Stimulated activated CD4-positive, alpha-beta T cell treated with anti-CD3 and anti-CD28 coated beads, Interleukin-4, amount 100 ng/mL, for 1 hour (primary cell): ENCODE measurements around the gene NMNAT1.
"Not testable (repeated sequence)": the region's sequence is repeated elsewhere in the genome, so short reads cannot be mapped to it uniquely, and the experiment has no call there.

Source experiments
- DNase-seq: peaks from one replicate; pipeline ENCODE4 v3.0.0-alpha.2; 2020

Gene NMNAT1

GRCh38 chr1:9922342-9922741 is 20.9 kb upstream of the NMNAT1 start:
- DNase-seq, result no peak

- no peak for DNase-seq
These were observed 16.0 kb upstream of the NMNAT1 start for GRCh38 chr1:9927259-9927658.

- no peak for DNase-seq
These were observed 13.6 kb upstream of the NMNAT1 start for GRCh38 chr1:9929431-9930385.

DNA sequence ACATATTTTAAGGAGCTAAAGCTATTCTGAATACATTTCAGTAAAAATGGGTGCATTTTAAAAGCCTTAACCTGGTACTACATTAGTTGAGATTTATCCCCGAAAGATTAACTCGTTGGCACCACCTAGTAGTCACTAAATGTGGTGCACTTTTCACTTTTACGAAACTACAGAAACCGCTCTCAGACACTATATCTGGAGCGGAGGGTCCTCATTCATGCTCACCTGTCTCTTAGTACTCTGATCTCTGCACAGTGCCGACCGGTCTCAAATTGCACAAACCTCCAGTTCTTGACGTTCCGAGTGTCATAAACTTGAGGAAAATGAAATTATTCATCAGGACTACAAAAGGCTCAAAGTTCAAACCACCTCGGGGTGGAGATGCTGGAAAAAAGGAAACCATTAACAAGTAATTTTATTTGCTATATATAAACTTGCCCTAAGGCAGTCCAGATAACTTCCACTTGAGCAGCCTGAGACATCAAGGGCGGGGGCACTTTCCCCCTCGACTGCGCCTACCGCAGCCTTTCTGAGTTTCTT is 806 bp upstream of the NMNAT1 start:
- no peak for DNase-seq

- no peak for DNase-seq
These were observed 3.0 kb downstream of the NMNAT1 start for GRCh38 chr1:9946315-9946714.

GRCh38 chr1:9957726-9958125 is 14.5 kb downstream of the NMNAT1 start:
- DNase-seq, result no peak

GRCh38 chr1:9960011-9960410 is 16.7 kb downstream of the NMNAT1 start:
- DNase-seq, result no peak

DNA sequence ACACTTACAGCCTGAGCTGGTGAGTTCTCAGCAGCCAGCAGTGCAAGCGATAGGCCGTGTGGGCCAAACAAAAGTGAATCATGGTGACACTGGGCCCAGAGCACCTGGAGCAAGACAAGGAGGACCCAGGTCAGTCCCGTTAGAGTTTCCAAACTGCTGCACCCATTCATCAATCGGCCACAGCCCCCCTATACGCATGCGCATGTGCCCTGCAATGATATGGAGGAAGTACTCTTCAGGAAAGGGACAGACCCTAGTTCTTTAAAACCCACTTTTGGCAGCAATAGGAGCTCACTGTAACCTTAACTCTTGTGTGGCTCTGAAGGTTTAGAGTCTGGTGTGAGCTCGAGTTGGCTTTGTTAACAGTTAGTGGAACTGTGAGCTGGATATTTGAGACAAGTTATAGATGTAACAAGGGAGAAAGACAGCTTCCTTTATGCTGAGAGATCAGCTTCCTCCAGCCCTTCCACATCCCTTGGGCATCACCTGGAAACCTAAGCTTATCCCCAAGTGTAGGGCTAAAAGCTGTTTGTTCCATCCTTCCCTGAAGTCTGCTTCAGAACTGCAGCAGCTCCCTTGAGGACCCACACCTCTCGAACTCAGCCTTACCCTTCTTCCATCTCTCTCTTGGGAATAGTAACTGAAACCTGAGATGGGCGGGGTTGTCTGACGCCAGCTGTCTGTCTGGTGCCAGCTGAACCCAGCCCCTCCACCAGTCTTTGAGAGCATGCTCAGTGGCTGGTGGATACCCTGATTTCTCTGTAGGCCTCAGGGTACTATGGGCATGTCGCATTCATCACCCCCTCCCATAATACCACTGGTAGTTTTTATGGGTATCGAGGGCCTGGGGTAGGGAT is 17.7 kb downstream of the NMNAT1 start:
- no peak for DNase-seq

DNA sequence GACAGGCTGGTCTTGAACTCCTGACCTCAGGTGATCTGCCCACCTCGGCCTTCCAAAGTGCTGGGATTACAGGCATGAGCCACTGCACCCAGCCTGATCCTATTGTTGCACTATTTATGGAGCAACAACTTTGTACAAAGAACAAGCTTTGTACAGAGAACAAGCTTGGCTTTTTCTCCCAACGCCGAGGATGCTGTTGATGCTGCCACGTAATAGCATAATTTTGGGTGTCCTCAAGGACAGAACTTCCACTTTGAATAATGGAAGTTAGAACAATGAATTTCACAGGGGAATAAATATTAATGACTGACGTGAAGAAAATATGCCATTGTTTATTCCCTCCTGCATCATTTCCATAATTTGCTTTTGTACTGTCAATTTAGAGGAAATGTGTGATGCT is 41.0 kb downstream of the NMNAT1 start:
- no peak for DNase-seq

DNA sequence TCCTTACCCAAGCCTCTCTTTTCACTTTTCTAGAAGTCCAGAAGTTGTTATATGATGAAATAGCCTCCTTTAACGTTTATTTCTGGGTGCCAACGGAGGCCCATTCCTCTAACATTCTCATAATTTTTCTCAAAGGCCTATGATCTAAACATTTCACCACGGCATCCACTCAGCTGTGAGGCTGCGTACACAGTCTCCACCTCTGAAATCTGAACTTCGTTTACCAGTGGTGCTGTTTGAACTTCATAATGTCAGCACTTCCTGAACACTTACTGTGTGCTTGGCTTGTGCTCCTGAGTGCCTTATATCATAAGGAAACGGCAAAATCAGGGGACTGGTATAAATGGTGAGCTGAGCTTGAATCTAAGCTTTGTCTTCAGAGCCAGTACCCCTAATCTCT is 41.7 kb downstream of the NMNAT1 start:
- no peak for DNase-seq

DNA sequence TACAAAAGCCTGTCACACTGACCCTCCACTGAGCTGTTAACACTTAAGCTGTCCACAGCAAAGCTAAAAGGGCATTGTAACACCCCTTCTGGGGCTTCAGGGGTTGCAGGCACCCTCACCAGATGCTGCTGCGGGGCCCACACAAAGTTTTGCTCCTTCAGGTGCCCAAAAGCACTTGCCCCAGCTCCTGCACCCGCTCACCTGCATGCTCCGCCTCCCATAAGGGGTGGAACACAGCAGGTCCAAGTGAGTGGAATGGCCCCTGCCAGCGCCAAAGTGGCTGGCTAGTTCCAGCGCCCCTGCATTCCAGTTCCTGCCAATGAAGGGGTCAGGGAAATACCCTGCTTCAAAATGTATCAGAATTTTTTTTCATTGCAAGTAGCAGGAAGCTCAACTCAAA is 46.5 kb downstream of the NMNAT1 start:
- no peak for DNase-seq

GRCh38 chr1:9990944-9991343 is 47.7 kb downstream of the NMNAT1 start:
- no peak for DNase-seq

DNA sequence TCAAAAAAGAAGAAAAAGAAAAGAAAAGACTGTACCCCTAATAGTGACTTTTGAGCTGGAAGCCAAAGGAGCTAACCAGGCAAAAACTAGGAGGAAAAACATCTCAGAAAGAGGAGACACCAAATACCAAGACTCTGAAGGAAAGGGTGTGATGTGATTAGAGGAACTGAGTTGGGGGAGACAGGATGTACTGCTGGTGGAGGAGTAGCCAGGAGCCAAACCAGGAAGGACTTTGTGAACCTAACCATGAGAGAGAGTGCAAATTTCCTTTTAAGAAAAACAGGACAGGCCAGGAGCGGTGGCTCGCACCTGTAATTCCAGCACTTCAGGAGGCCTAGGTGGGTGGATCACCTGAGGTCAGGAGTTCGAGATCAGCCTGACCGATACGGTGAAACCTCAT is 49.6 kb downstream of the NMNAT1 start:
- no peak for DNase-seq

GRCh38 chr1:9993561-9994075 is 50.3 kb downstream of the NMNAT1 start:
- no peak for DNase-seq

DNA sequence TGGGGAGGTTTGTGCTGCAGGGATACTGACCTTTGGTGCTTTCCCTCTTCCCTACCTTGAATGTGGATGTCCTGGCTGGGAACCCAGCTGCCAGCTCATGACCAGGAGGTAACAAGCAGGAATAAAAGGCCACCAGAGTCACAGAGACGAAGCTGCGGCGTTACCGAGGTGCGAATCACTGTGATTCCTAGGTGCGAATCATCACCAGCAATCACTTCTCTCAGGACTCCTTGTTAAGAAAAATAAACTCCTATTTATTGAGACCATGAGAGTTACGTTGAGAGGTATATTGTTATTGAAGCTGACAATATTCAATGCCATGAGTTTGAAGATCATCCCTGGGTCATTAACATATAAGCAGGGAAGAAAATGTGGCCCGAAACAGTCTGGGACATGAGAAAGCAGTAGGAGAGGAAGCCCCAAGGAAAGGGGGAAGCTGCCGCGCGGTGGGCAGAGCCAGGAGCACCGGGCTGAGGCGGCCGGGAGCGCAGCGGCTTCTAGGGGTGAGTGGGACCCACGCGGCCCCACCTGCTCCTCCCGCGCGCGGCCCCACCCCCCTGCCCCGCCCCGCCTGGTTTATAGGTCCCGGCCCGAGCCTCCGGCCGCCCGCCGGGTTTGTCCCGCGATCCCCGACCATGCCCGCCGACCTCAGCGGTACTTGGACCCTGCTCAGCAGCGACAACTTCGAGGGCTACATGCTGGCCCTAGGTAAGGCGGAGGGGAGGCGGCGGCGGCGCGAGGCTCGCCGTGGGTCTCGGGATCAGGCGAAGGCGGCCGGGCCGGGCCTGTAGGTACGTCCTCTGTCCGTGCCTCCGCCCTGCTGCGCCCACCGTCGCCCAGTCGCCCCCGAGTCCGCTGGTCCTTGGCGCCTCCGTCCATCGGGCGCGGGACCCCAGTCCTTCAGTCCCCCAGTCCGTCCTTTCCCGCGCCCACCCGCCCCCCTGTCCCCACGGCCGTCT is 53.6 kb downstream of the NMNAT1 start, which contains the start of gene RBP7:
Gene RBP7, plus strand, starts transcription at position 605 of the 959 bp plus-strand sequence. Its CDS starts 31 bp downstream, at position 636.
- DNase-seq, result peak; percentile 13

DNA sequence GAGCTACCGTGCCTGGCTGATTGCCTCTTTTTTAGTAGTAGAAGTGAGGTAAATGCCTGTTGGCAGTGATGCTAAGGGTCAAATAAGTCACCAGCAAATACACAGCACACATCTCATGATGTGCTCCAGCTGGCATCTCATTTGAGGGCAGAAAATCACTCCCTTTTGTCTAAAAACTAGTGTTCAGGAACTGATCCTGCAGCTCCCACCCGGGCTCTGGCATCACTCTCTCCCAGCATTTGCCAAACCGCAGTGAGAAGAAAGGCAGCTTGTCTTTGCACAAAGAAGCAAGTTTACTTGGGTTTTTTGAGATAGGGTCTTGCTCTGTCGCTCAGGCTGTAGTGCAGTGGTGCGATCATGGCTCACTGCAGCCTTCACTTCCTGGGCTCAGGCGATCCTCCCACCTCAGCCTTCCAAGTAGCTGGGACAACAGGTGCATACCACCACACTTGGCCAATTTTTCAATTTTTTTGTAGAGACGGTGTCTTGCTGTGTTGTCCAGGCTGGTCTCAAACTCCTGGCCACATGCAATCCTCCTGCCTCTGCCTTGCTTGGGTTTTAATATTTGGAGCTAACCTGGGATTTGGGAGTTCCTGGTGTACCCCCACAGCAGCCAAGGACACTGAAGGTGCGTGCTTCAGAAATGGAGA is 57.9 kb downstream of the NMNAT1 start:
- no peak for DNase-seq

GRCh38 chr1:10005248-10005647 is 62.0 kb downstream of the NMNAT1 start:
- DNase-seq, result not testable (repeated sequence)

GRCh38 chr1:10007169-10007568 is 63.9 kb downstream of the NMNAT1 start:
- DNase-seq, result no peak

- no peak for DNase-seq
These were observed 70.7 kb downstream of the NMNAT1 start for GRCh38 chr1:10014016-10014415.

DNA sequence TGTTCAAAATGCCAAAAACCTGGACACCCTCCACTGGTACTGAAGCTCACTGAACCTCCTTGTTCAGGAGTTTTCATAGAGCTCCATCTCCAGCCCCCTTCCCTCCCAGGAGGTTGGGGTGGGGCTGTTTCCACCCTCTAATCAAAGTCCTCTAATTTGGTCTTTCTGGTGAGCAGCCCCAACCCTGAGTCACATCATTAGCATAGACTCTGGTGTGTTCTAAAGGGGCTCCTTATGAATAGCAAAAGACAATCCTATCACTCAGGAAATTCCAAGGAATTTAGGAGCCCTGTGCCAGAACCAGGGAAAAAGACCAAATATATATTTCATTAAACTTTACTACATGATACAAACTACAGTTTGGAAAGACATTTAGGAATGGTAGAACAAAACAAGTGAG is 76.3 kb downstream of the NMNAT1 start:
- DNase-seq, result no peak

DNA sequence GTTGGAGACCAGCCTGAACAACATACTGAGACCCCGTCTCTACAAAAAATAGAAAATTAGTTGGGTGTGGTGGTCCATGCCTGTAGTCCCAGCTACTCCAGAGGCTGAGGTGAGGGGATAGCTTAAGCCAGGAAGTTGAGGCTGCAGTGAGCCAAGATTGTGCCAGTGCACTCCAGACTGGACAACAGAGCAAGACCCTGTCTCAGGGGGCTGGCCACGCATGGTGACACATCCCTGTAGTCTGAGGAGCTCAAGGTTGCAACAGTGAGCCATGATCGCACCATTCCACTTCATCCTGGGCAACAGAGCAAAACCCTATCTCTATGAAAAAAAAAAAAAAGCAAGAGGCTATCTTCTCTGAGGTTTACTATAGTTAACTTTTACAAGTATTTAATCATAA is 76.8 kb downstream of the NMNAT1 start:
- no peak for DNase-seq
